Testis (tissue), 3 donors: ENCODE results near the gene LMBRD2. TPM values are rescaled to one million over a fixed set of nuclear protein-coding genes. Genes with fewer than 3 reads are reported as not detected.

Experiments
- DNase-seq: peaks from one replicate; pipeline ENCODE4 v3.0.0-alpha.2; 2019
- H3K27ac ChIP-seq, 2 donors: fragments of 200-600 bp; sonication (generic); one replicate each; pipeline ENCODE4 v1.5.1; 2019
- H3K27me3 ChIP-seq: fragments of 200-600 bp; sonication (generic); one replicate; pipeline ENCODE4 v1.5.1; 2019
- H3K36me3 ChIP-seq: fragments of 200-600 bp; sonication (generic); one replicate; pipeline ENCODE4 v1.5.1; 2017; ENCODE audit warnings: low read depth; ENCODE audit errors: missing control alignments
- H3K4me1 ChIP-seq: fragments of 200-600 bp; sonication (generic); one replicate; pipeline ENCODE4 v1.5.1; 2019
- H3K4me3 ChIP-seq, 2 donors: fragments of 200-600 bp; sonication (generic); one replicate each; pipeline ENCODE4 v1.5.1; 2017 to 2019
- H3K9me3 ChIP-seq: fragments of 200-600 bp; sonication (generic); one replicate; pipeline ENCODE4 v1.5.1; 2017
- CTCF ChIP-seq, 3 experiments: fragments of 450-650 bp in 2 of 3; fragments of 200-600 bp in 1 of 3; sonication (generic) in 1 of 3; IDR thresholded peaks; one replicate each; pipeline ENCODE4 v1.5.1; 2016 to 2019; ENCODE audit warnings: antibody characterized with exemption in 3 of 3, mild to moderate bottlenecking in 2 of 3, moderate library complexity in 1 of 3
- POLR2A ChIP-seq: fragments of 450-650 bp; IDR thresholded peaks from one replicate; pipeline ENCODE4 v1.6.1; 2017; ENCODE audit warnings: antibody characterized with exemption, mild to moderate bottlenecking, moderate library complexity
- WGBS, 2 donors: methylation state at CpG; one replicate each; pipeline ENCODE4 v1.1.5; 2018; 5-methylcytosine and 5-hydroxymethylcytosine counted together
- intact Hi-C: fragments of 100-400 bp; cut with DNase I; formaldehyde crosslinking; loops from one replicate; pipeline ENCODE4 v1.15.1; 2023; ENCODE audit warnings: low total_unique reads
- microRNA counts, 2 donors: library from miRNA; unstranded; fragments of <30 nt; microRNA quantifications; one replicate each; lab custom pipeline; 2016
- microRNA-seq, 2 donors: library from miRNA; unstranded; fragments of <30 nt; microRNA quantifications; one replicate each; pipeline ENCODE4, GENCODE V29; 2016; ENCODE audit warnings: borderline number of aligned reads in 2 of 2, borderline replicate concordance in 1 of 2
- polyA plus RNA-seq: library from polyadenylated mRNA; stranded (reverse); fragments of 350-450 nt; fragmentation: Illumina TruSeq; extraction: RNeasy Lipid Tissue Mini Kit (QIAGEN cat#74804); gene quantifications from one replicate; pipeline ENCODE4 v1.2.3, GENCODE V29; 2014; ENCODE audit warnings: low read depth, low replicate concordance; ENCODE audit not compliant: insufficient read depth
- small RNA-seq, 2 donors: library from RNA; depleted of rRNA; stranded (forward); fragments of <200 nt; gene quantifications; one replicate each; pipeline ENCODE3, GENCODE V24; 2016
- total RNA-seq, 2 donors: library from RNA; depleted of rRNA; stranded (reverse); fragments of >200 nt; gene quantifications; one replicate each; pipeline ENCODE4 v1.2.3, GENCODE V29; 2016

LMBRD2 gene
- total and polyA plus RNA-seq, 3 donors from 2014 or later: 6.3 to 24.4 (median 8.2) TPM

GRCh38 chr5:36049949-36050348 lies 101.7 kb downstream of the LMBRD2 start:
- Histone ChIP-seq H3K9me3 (no peaks in the 10 kb centered on the region), H3K4me1 (no peaks in the 10 kb centered on the region), H3K27me3 (no peaks in the 10 kb centered on the region), H3K36me3 (no peaks in the 10 kb centered on the region), H3K4me3 (no peak overlapping the region), H3K27ac (no peak overlapping the region)
- DNase-seq: no peak
- TF ChIP-seq CTCF (IDR thresholded peaks at IDR 0.05) (no peak), POLR2A (no peak)
- 69 to 78% methylated on average over 4 of the region's 4 CpGs for WGBS, 2 donors
- intact Hi-C loops: no loop called here

MicroRNAs encoded within 50 kb of the gene (microRNA counts, 767-probe panel; counts per million panel counts)
- 0 to 152 counts per million in 2 donors for microRNA hsa-miR-580 (lab: Ali Mortazavi, UCI)

Small RNAs within 50 kb of the gene (microRNA-seq; reads per million reads assigned to microRNA genes)
- gene MIR580: 0 to 0.70 reads per million in 2 donors

Small RNAs within 50 kb of the gene (small RNA-seq; reads per million reads assigned to genes)
- 0 reads per million in 2 donors for gene AC016612.1
- 0 reads per million in 2 donors for gene MIR580
- gene RNU6-1305P: 0 reads per million in 2 donors

Other genes with a start within 250 kb of the LMBRD2 start
- gene CAPSL, start 213.3 kb downstream of the LMBRD2 start, total RNA-seq: 1 to 10 TPM; 3.5 to 4.5 TPM
- 28.5 TPM for gene CAPSL, start 213.3 kb downstream of the LMBRD2 start, polyA plus RNA-seq
- 1 to 10 TPM; 4.3 to 7.5 TPM for gene UGT3A1, start 160.5 kb downstream of the LMBRD2 start, total RNA-seq
- gene UGT3A1, start 160.5 kb downstream of the LMBRD2 start, polyA plus RNA-seq: 12.4 TPM
- 10 to 100 TPM in 1 of 2 donors, 1 to 10 TPM in 1; 6.9 to 10.8 TPM for gene UGT3A2, start 85.0 kb downstream of the LMBRD2 start, total RNA-seq
- 14.9 TPM for gene UGT3A2, start 85.0 kb downstream of the LMBRD2 start, polyA plus RNA-seq
- gene SKP2, start 224 bp upstream of the LMBRD2 start, total RNA-seq: 10 to 100 TPM; 10.6 to 14.2 TPM
- 7.1 TPM for gene SKP2, start 224 bp upstream of the LMBRD2 start, polyA plus RNA-seq
- gene NADK2, start 90.0 kb upstream of the LMBRD2 start, total RNA-seq: 10 to 100 TPM; 27.1 to 42.2 TPM
- 55.1 TPM for gene NADK2, start 90.0 kb upstream of the LMBRD2 start, polyA plus RNA-seq
- 10 to 100 TPM; 19.9 to 26.3 TPM for gene RANBP3L, start 150.0 kb upstream of the LMBRD2 start, total RNA-seq
- gene RANBP3L, start 150.0 kb upstream of the LMBRD2 start, polyA plus RNA-seq: 3.6 TPM